NCI-H526 treated with DMSO at 0.1 percent for 48 hours (cell line): ENCODE results near the gene SART3.
"Not testable (repeated sequence)": the region's sequence is repeated elsewhere in the genome, so short reads cannot be mapped to it uniquely, and the experiment has no call there.

ENCODE experiments used
- DNase-seq: peaks from one replicate; lab custom pipeline; 2025; lab: John Stamatoyannopoulos, UW

Gene SART3

DNA sequence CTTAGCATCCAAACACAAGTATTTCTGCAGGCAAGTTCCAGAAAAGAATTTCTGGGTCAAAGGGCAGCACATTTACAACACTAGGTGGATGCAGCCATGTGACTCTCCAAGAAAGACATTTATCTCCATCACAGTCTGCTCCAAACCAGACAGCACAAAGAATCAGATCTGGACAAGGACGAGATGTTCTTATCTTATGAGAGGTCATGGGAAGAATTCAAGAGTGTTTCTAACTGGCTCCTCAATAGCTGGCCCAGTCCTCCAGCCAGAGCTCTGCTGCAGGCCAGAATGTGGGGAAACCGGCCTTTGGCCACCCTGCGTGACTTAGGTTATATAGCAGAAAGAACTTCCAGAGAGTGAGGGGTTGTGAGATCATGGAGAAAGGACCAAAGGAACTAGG, 19.6 kb upstream of the SART3 start:
- DNase-seq, result no peak

DNA sequence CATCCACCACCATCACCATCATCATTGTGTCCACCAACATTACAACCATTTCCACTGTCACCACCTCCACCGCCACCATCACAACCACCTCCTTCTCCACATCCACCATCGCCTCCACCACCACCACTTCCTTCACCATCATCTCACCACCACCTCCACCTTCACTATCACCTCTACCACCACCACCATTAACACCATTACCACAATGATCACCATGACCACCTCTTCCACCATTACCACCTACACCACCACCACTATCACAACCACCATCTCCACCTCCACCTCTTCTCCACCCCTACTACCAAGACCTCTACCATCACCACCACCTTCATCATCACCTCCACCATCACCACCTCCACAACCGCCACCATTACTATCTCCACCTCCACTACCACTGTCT, 17.8 kb upstream of the SART3 start:
- DNase-seq, result no peak

GRCh38 chr12:108578264-108578663, 17.3 kb upstream of the SART3 start:
- no peak for DNase-seq

DNA sequence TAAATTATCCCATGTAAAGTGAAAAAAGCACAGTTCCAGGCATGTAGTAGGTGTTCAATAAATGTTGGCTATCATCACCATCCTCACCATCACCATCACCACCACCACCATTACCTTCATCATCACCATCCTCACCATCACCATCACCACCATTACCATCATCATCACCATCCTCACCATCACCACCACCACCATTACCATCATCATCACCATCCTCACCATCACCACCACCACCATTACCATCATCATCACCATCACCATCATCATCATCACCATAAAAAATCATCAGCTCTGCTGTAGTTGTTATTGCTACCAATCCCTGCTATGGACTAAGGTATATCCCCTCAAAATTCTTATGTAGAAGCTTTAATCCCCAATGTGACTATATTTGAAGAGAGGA, 16.5 kb upstream of the SART3 start:
- DNase-seq, result no peak

- DNase-seq, result no peak
These were observed 15.8 kb upstream of the SART3 start for GRCh38 chr12:108576660-108577234.

GRCh38 chr12:108575199-108575912, 14.4 kb upstream of the SART3 start:
- no peak for DNase-seq

GRCh38 chr12:108574276-108574675, 13.3 kb upstream of the SART3 start:
- DNase-seq, result not testable (repeated sequence)

DNA sequence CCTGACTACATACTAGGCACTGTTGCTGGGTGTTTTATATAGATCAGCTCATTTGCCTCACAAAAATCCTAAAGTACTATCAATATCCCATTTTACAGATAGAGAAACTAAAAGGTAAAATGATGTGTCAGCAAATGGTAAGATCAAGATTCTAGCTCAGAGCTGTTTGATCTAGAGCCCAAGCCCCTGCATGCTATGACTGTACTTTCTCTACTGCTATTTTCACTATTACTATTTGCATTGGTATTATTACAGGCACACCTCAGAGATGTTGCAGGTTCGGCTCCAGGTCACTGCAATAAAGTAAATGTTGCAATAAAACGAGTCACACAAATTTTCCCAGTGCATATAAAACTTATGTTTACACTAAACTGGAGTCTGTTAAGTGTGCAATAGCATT, 12.3 kb upstream of the SART3 start:
- DNase-seq, result no peak

DNA sequence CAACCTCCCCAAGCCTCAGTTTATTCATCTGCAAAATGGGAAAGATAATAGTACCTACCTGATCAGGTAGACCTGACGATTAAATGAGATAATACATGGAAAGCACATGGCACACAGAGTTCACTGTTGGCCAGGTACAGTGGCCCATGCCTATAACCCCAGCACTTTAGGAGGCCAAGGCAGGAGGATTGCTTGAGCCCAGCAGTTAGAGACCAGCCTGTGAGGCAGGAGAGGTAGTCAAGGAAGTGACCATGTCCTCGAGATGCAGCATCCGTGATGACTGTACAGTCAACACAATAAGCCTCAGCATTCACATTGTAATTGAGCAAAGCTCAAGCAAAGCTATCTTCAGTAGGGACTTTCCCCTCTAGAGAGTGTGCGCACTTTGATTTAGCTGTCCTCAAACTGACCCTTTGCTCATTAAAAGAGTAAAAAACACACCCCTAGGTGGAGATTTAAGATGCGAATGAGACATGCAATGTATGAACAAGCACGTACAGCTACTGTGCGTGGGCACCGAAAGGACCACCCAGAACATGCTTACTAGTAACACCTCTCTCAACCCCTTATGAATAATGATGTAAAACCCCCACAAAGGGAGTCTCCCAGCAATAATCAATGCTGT, 11.3 kb upstream of the SART3 start:
- DNase-seq, result no peak

DNA sequence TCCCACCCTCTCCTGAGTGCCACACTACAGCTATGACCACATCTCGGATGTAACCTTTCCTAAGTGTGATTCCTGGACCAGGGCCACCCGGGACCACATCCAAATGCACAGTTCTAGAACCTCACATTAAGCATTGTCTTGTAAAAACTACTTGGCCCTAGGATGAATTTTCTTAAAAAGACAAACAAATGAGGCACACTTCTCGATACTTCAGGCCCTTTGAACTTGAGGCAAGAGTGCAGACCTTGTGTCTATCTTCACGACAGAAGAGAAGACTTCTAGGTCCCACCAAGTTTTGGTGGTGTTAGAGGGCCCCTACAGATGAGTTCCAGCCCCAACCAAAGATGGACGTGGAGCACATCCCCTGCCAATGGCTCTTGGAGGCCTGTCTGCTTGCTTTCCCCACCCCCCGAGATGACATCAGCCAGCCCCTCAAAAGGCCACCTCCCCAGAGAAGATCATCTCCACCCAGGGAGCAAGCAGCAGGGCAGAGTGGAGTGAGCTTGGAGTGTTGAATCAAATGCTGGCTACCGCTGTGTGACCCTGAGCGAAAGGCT, 10.7 kb upstream of the SART3 start:
- DNase-seq, result no peak

DNA sequence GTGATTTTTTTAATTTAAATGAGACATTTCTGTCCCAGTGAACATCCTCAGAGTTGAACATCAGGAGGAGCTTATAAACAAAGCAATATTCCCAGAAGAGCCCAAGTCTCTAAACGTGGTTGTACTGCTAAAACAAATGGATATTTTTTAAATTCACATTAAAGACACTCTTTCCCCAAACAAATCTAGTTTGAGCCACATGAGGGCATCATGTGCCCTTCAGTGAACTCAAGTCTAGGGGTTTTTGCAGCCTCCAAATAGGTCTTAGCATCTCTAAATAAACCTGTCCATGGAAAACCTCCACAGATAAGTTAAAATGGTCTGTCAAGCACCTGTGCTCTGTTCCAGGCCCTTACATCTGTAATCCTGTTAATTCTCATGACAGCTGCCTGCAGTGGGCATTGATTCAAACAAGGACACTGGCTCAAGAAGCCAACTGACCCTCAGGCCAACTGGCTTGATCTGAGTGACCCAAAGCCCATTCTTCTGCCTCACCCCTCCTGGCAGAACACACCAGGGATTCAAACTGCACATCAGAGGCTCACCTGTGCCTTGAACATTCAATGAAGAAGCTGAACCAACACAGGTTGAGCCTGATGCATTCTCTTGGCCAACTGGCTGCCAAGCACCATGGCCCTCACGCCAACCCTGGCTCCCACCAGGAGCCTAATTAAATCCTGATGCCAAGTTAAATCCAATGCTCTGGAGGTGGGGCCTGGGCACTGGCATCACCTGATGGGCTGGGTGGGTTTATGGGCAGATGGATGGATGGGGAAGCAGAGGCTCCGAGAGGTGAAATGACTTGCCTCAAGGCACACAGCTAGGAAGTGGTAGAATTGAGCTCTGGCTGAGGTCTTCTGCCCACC, 10.0 kb upstream of the SART3 start:
- DNase-seq, result no peak

DNA sequence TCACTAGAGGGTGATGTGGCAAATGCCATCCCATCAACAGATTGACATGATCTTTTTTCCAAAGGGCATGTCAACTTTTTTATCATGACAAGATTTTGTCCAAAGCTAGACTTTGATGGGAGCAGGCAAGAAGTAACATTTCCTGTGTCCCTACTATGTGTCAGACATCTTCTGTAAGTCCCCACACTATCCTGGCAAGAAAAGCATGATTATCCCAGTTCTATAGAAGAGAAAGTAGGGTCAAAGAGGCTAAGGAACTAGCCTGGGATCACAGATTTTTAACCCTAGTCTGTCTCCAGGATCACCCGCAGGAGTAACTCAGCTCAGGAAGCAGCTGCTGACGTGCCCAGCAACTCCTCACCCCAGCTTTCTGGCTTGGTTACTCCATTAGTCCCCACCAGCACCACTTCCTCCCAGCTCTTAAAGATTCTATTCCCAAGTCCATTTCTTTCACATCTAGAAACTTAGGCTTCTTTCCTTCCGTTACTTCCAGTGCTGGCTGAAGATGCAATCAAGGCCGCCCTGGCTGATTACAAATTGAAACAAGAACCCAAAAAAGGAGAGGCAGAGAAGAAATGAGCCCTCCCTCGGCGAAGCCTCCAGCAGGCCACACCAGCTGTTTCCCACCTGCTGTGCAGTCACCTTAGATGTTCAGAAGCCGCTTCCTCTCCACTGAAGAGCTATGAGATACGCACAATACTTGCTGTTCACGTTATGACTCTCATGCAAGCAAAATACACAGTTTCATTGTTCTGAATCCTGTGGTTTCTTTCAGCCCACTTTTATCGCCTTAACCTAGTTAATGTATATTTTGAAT, 7.6 kb upstream of the SART3 start:
- DNase-seq, result no peak

DNA sequence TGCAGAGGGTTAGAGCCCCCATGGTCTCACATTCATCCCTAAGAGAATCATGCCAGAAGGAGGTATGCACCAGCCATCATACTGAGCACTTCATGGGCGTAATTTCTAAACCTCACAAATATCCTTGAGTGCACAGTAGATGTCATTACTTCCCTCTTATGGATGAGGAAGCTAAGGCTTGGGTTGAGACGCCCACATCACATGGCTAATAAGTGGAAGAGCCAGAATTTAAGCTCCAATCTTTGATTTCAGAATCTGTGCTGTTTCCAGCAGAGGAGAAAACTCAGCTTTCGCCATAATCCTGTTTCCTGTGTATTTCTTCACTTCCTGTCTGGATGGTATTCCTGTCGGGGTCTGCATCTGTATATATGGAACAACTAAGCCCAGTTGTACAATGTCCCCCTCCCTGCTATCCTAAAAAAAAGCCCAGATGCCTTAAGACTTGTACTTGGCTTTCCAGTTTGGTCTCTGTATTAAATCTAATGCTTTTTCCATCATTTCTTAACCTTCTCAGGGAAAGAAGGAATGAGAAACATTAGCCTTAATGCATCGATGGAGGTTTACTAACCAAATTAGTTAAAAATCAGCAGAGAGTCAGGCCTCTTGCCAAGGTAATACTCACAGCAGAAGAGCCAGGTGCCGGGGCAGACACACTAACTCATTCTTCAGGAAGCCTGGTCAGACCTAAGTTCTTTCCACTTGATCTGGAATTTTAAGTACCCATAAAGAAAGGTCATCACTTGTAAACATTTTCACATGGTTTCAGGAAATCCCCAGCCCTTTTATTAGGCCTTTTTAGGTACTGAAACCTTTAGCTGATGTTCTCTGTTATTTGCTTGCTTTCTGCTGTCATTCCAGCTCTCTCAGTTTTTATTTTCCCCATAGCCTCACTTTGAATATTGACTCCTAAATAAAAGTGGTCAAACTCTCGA, 6.7 kb upstream of the SART3 start:
- DNase-seq, result no peak

DNA sequence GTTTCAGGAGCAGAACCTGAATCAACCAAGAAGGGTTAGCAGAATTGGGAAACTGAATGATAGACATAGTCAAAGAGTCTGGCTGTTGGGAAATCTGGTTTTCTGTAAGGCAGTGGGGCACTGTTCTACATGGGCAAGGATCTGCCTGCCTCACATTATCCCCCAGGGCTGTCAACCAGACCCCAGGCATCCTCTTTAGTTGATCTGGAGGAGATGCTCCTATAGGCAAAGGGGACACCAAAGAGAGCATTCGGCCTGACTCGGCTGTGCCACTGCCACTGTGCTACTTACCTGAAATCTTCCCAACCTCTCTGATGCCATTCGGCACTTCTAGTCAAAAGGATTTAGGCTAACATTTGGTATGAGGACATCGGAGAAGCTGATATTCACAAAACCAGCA, 5.5 kb upstream of the SART3 start:
- DNase-seq, result no peak

- DNase-seq, result no peak
These were observed 5.0 kb upstream of the SART3 start for GRCh38 chr12:108565976-108566375.

- no peak for DNase-seq
These were observed 4.2 kb upstream of the SART3 start for GRCh38 chr12:108565146-108565545.

- DNase-seq, result no peak
These were observed 3.8 kb upstream of the SART3 start for GRCh38 chr12:108564724-108565123.

GRCh38 chr12:108563804-108564151, 2.8 kb upstream of the SART3 start:
- no peak for DNase-seq

DNA sequence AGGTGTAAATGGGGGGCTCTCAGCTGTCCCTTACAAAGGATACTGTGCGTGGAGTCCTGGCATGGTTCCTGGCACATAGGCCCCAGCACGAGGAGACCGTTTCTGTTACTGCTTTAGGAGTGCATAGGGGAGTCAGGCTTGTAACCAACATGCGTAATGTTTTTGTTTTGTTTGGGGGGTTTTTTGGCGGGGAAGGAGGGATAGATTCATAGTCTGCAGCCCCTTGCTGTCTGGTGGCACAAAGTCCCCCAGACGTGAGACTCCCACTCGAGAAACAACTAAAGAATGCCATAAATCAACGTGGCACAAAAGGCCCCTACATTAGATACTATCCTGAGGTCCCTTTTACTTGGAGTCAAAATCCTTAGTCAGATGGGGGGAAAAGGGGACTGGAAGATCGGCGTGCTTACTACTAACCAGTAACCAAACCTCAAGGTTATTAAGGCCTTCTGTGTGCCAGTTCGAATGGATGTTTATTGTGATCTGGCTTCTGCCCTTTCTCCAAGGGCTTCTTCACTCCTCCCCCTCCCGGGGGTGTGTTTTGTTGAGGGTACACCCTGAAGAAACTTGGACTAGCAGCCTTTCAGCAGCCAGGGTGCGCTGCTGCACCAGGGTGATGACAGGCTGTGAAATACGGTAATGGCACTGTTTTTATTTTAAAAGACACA, 2.3 kb upstream of the SART3 start:
- DNase-seq, result peak; percentile 54
